Measurements from ENCODE around the gene TATDN3.
"Not testable (repeated sequence)": the region's sequence is repeated elsewhere in the genome, so short reads cannot be mapped to it uniquely, and the experiment has no call there.

The TATDN3 gene

DNA sequence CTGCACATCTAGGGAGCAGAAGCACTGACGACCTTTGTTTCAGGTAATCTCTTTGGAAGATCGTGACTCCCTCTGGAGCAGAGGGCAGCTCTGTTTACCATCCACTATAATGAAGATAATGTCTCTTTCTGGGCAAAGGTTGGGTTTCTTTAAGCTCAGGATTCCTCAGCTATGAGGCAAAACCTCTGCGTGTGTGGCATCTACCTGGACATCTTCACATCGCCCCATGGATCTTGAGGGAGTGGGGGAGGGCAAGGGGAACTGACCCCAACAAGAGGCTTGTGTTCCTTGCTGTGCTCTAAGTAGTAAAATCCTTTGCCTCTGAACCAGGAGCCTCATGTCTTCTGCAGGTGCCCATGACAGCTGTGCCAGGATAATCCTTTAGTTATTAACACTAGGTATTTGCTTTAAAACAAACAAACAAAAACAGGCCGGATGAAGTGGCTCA is 36.2 kb downstream of the TATDN3 start:
- DNase-seq = peak; percentile 4 to 42
- Histone ChIP-seq H3K79me1 (ENCODE audit: low read length) (peaks cover 2% of the 10 kb centered on the region), H3K27me3 (ENCODE audit: insufficient read depth, low read length) (no peaks in the 10 kb centered on the region), H3K4me3 (ENCODE audit: low read depth, low read length) (no peak overlapping the region), H3K4ac (ENCODE audit: low read depth, low read length) (no peak overlapping the region), H3K23ac (ENCODE audit: low read length) (no peak overlapping the region), H4K91ac (ENCODE audit: low read depth, low read length) (no peak overlapping the region), H3K9me3 (ENCODE audit: insufficient read depth, low read depth, low read length) (peaks cover 15% of the 10 kb centered on the region), H3K36me3 (ENCODE audit: control insufficient read depth in 1 of 2, insufficient read depth in 2 of 2, low read length in 2 of 2) (peaks cover 0 to 3% of the 10 kb centered on the region in 2 experiments), H2AFZ (ENCODE audit: insufficient read depth, low read length, poor library complexity) (no peak overlapping the region), H4K8ac (ENCODE audit: low read depth, low read length) (no peak overlapping the region), H3K9ac (ENCODE audit: low read length) (no peak overlapping the region), H3K4me1 (ENCODE audit: control insufficient read depth in 1 of 2, insufficient read depth in 2 of 2, low read length in 2 of 2) (no peaks in the 10 kb centered on the region), H3K14ac (ENCODE audit: low read length) (no peak overlapping the region), H3K79me2 (ENCODE audit: control insufficient read depth, insufficient read depth, low read length, poor library complexity) (peaks cover 2% of the 10 kb centered on the region), H3K18ac (ENCODE audit: low read length) (no peak overlapping the region), H2AK5ac (ENCODE audit: low read length) (no peak overlapping the region), H4K12ac (ENCODE audit: low read depth, low read length) (no peak overlapping the region), H2BK5ac (ENCODE audit: low read depth, low read length, poor library complexity) (no peak overlapping the region), H2BK12ac (ENCODE audit: low read length) (no peak overlapping the region), H3K27ac (ENCODE audit: low read depth, low read length) (no peak overlapping the region), H3K4me2 (ENCODE audit: low read length) (no peak overlapping the region), H2BK120ac (ENCODE audit: insufficient read depth, low read length, poor library complexity) (no peak overlapping the region)
- no CpG with 5 or more reads among the region's 5 CpGs for WGBS (ENCODE audit: extremely low coverage, insufficient coverage, insufficient read length)

DNA sequence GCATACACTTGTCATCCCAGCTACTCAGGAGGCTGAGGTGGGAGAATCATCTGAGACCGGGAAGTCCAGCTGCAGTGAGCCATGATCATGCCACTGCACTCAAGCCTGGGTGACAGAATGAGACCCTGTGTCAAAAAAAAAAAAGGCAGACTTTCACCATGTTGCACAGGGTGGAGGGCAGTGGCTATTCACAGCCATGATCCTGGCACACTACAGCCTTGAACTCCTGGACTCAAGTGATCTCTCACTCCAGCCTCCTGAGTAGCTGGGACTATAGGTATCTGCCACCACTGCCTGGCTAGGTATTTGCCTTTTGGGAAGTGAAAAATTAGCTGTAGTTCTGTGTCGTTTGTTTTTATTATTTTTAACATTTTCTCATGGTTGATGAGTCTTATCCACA is 36.7 kb downstream of the TATDN3 start:
- no peak overlapping the region for H2AFZ ChIP-seq (ENCODE audit: insufficient read depth, low read length, poor library complexity)
- H3K36me3 ChIP-seq (ENCODE audit: control insufficient read depth in 1 of 2, insufficient read depth in 2 of 2, low read length in 2 of 2) = peaks cover 0 to 3% of the 10 kb centered on the region in 2 experiments
- no peak overlapping the region for H3K4me2 ChIP-seq (ENCODE audit: low read length)
- DNase-seq = no peak
- no peak overlapping the region for H4K8ac ChIP-seq (ENCODE audit: low read depth, low read length)
- WGBS (ENCODE audit: extremely low coverage, insufficient coverage, insufficient read length) = no CpG with 5 or more reads among the region's 2 CpGs
- peaks cover 15% of the 10 kb centered on the region for H3K9me3 ChIP-seq (ENCODE audit: insufficient read depth, low read depth, low read length)
- no peaks in the 10 kb centered on the region for H3K27me3 ChIP-seq (ENCODE audit: insufficient read depth, low read length)
- no peak overlapping the region for H3K9ac ChIP-seq (ENCODE audit: low read length)
- H4K91ac ChIP-seq (ENCODE audit: low read depth, low read length) = no peak overlapping the region
- no peaks in the 10 kb centered on the region for H3K4me1 ChIP-seq (ENCODE audit: control insufficient read depth in 1 of 2, insufficient read depth in 2 of 2, low read length in 2 of 2)
- no peak overlapping the region for H3K23ac ChIP-seq (ENCODE audit: low read length)
- H3K4ac ChIP-seq (ENCODE audit: low read depth, low read length) = no peak overlapping the region
- H2BK5ac ChIP-seq (ENCODE audit: low read depth, low read length, poor library complexity) = no peak overlapping the region
- H2AK5ac ChIP-seq (ENCODE audit: low read length) = no peak overlapping the region
- H3K79me2 ChIP-seq (ENCODE audit: control insufficient read depth, insufficient read depth, low read length, poor library complexity) = peaks cover 2% of the 10 kb centered on the region
- H2BK12ac ChIP-seq (ENCODE audit: low read length) = no peak overlapping the region
- H3K4me3 ChIP-seq (ENCODE audit: low read depth, low read length) = no peak overlapping the region
- H3K79me1 ChIP-seq (ENCODE audit: low read length) = peaks cover 2% of the 10 kb centered on the region
- no peak overlapping the region for H3K18ac ChIP-seq (ENCODE audit: low read length)
- no peak overlapping the region for H2BK120ac ChIP-seq (ENCODE audit: insufficient read depth, low read length, poor library complexity)
- H3K27ac ChIP-seq (ENCODE audit: low read depth, low read length) = no peak overlapping the region
- no peak overlapping the region for H4K12ac ChIP-seq (ENCODE audit: low read depth, low read length)
- H3K14ac ChIP-seq (ENCODE audit: low read length) = no peak overlapping the region

- H3K27ac ChIP-seq (ENCODE audit: low read depth, low read length); H2BK5ac ChIP-seq (ENCODE audit: low read depth, low read length, poor library complexity); H3K79me1 ChIP-seq (ENCODE audit: low read length); H3K18ac ChIP-seq (ENCODE audit: low read length); H2BK12ac ChIP-seq (ENCODE audit: low read length); H4K12ac ChIP-seq (ENCODE audit: low read depth, low read length); H4K91ac ChIP-seq (ENCODE audit: low read depth, low read length); H3K36me3 ChIP-seq (ENCODE audit: control insufficient read depth in 1 of 2, insufficient read depth in 2 of 2, low read length in 2 of 2); H3K27me3 ChIP-seq (ENCODE audit: insufficient read depth, low read length); H3K14ac ChIP-seq (ENCODE audit: low read length); H3K4me1 ChIP-seq (ENCODE audit: control insufficient read depth in 1 of 2, insufficient read depth in 2 of 2, low read length in 2 of 2); H2BK120ac ChIP-seq (ENCODE audit: insufficient read depth, low read length, poor library complexity); H4K8ac ChIP-seq (ENCODE audit: low read depth, low read length); H3K23ac ChIP-seq (ENCODE audit: low read length); H3K9me3 ChIP-seq (ENCODE audit: insufficient read depth, low read depth, low read length); H3K4me2 ChIP-seq (ENCODE audit: low read length); H3K4ac ChIP-seq (ENCODE audit: low read depth, low read length); H3K4me3 ChIP-seq (ENCODE audit: low read depth, low read length); H2AK5ac ChIP-seq (ENCODE audit: low read length); H2AFZ ChIP-seq (ENCODE audit: insufficient read depth, low read length, poor library complexity); H3K9ac ChIP-seq (ENCODE audit: low read length); H3K79me2 ChIP-seq (ENCODE audit: control insufficient read depth, insufficient read depth, low read length, poor library complexity): not testable (repeated sequence)
- no CpG with 5 or more reads among the region's 8 CpGs for WGBS (ENCODE audit: extremely low coverage, insufficient coverage, insufficient read length)
- peak in 1 of 2 donors; percentile 21 for DNase-seq
Observed at GRCh38 chr1:212833211-212834207, 41.8 kb downstream of the TATDN3 start.

- no peak overlapping the region for H3K4ac ChIP-seq (ENCODE audit: low read depth, low read length)
- H3K27ac ChIP-seq (ENCODE audit: low read depth, low read length) = no peak overlapping the region
- no peaks in the 10 kb centered on the region for H3K27me3 ChIP-seq (ENCODE audit: insufficient read depth, low read length)
- no peak overlapping the region for H3K4me3 ChIP-seq (ENCODE audit: low read depth, low read length)
- H3K9ac ChIP-seq (ENCODE audit: low read length) = no peak overlapping the region
- peaks cover 0 to 3% of the 10 kb centered on the region in 2 experiments for H3K36me3 ChIP-seq (ENCODE audit: control insufficient read depth in 1 of 2, insufficient read depth in 2 of 2, low read length in 2 of 2)
- H2AFZ ChIP-seq (ENCODE audit: insufficient read depth, low read length, poor library complexity) = no peak overlapping the region
- no peak overlapping the region for H2BK12ac ChIP-seq (ENCODE audit: low read length)
- no peak overlapping the region for H3K23ac ChIP-seq (ENCODE audit: low read length)
- H3K18ac ChIP-seq (ENCODE audit: low read length) = no peak overlapping the region
- H3K9me3 ChIP-seq (ENCODE audit: insufficient read depth, low read depth, low read length) = no peaks in the 10 kb centered on the region
- no peak overlapping the region for H2BK120ac ChIP-seq (ENCODE audit: insufficient read depth, low read length, poor library complexity)
- H2AK5ac ChIP-seq (ENCODE audit: low read length) = no peak overlapping the region
- no peak overlapping the region for H2BK5ac ChIP-seq (ENCODE audit: low read depth, low read length, poor library complexity)
- H3K79me1 ChIP-seq (ENCODE audit: low read length) = no peaks in the 10 kb centered on the region
- H3K4me1 ChIP-seq (ENCODE audit: control insufficient read depth in 1 of 2, insufficient read depth in 2 of 2, low read length in 2 of 2) = no peaks in the 10 kb centered on the region
- H3K79me2 ChIP-seq (ENCODE audit: control insufficient read depth, insufficient read depth, low read length, poor library complexity) = no peaks in the 10 kb centered on the region
- no peak overlapping the region for H4K8ac ChIP-seq (ENCODE audit: low read depth, low read length)
- H3K14ac ChIP-seq (ENCODE audit: low read length) = no peak overlapping the region
- no peak overlapping the region for H3K4me2 ChIP-seq (ENCODE audit: low read length)
- no peak overlapping the region for H4K12ac ChIP-seq (ENCODE audit: low read depth, low read length)
- DNase-seq = no peak
- no peak overlapping the region for H4K91ac ChIP-seq (ENCODE audit: low read depth, low read length)
- no CpG with 5 or more reads among the region's 5 CpGs for WGBS (ENCODE audit: extremely low coverage, insufficient coverage, insufficient read length)
Observed at GRCh38 chr1:212838145-212838544, 46.5 kb downstream of the TATDN3 start.
